Endothelial cell of umbilical vein (primary cell): Measurements from ENCODE around the gene FBXW11. TPM values are rescaled to one million over a fixed set of nuclear protein-coding genes. Genes with fewer than 3 reads are reported as not detected.

ENCODE experiments used
- BruUV-seq: library from RNA; stranded (reverse); fragments of 400-500 nt; replicated peaks from 2 replicates; lab custom pipeline; 2021; lab: Mats Ljungman, UMichigan
- CTCF ChIA-PET: fragments of 300-600, 350-600 bp; sonication (Branson Sonifier 250); formaldehyde crosslinking; loops from one replicate; lab custom pipeline; 2021; ENCODE audit warnings: antibody characterized with exemption, inconsistent platforms; lab: Charles Lee
- POLR2A ChIA-PET: fragments of 300-600, 350-600 bp; sonication (Branson Sonifier 250); formaldehyde crosslinking; loops from one replicate; lab custom pipeline; 2021; ENCODE audit warnings: antibody characterized with exemption, inconsistent platforms; lab: Charles Lee
- DNase-seq: peaks from one replicate; pipeline ENCODE4 v3.0.0-alpha.2; 2011; ENCODE audit warnings: low read depth, low spot score
- FAIRE-seq: peaks from 2 replicates; lab custom pipeline; 2011; peaks lifted over from hg19 to GRCh38; lab: Jason Lieb, UNC
- H2AFZ ChIP-seq: 2 replicates; pipeline ENCODE4 v1.6.0; 2012; ENCODE audit warnings: low read depth, low read length, control low read depth, inconsistent platforms
- H3K27ac ChIP-seq: 2 replicates; pipeline ENCODE4 v1.5.1; 2011; ENCODE audit warnings: low read depth, mild to moderate bottlenecking, control low read depth, low read length, moderate library complexity; ENCODE audit not compliant: insufficient read depth
- H3K27me3 ChIP-seq, 2 experiments: 2 replicates each; pipeline versions ENCODE4 v1.6.0 to v1.6.1; 2011; ENCODE audit warnings: low read length in 2 of 2, mixed read lengths in 1 of 2; ENCODE audit not compliant: control insufficient read depth in 2 of 2, insufficient read depth in 2 of 2
- H3K36me3 ChIP-seq, 2 experiments: 2 replicates in 1 of 2; 3 replicates in 1 of 2; pipeline ENCODE4 v1.5.1; 2011; ENCODE audit warnings: low read length in 2 of 2, mild to moderate bottlenecking in 1 of 2, moderate library complexity in 1 of 2; ENCODE audit not compliant: control insufficient read depth in 2 of 2, insufficient read depth in 2 of 2; ENCODE audit errors: extremely low read depth in 1 of 2
- H3K4me1 ChIP-seq: 3 replicates; pipeline ENCODE4 v1.5.1; 2011; ENCODE audit warnings: mild to moderate bottlenecking, low read length; ENCODE audit not compliant: control insufficient read depth, insufficient read depth; ENCODE audit errors: extremely low read depth
- H3K4me2 ChIP-seq: 2 replicates; pipeline ENCODE4 v1.6.1; 2011; ENCODE audit warnings: low read length, control low read depth, mixed read lengths; ENCODE audit not compliant: insufficient read depth
- H3K4me3 ChIP-seq, 3 experiments: fragments of 200-600 bp in 1 of 3; sonication (generic), shearing (Covaris generic) in 1 of 3; replicated peaks in 1 of 3; 2 replicates each; pipeline ENCODE4 v1.5.1; 2011 to 2016; ENCODE audit warnings: control low read depth in 3 of 3, low read length in 3 of 3, mild to moderate bottlenecking in 2 of 3, inconsistent platforms in 1 of 3, low read depth in 1 of 3, moderate library complexity in 1 of 3; ENCODE audit not compliant: insufficient read depth in 1 of 3
- H3K79me2 ChIP-seq: 2 replicates; pipeline ENCODE4 v1.6.0; 2012; ENCODE audit warnings: low read length, inconsistent platforms; ENCODE audit not compliant: control insufficient read depth, insufficient read depth
- H3K9ac ChIP-seq: replicated peaks from 2 replicates; pipeline ENCODE3; 2011; ENCODE audit warnings: low read length, control low read depth; ENCODE audit not compliant: insufficient read depth; ENCODE audit errors: extremely low read depth
- H3K9me1 ChIP-seq: replicated peaks from 3 replicates; pipeline ENCODE4 v1.6.0; 2011; ENCODE audit warnings: mild to moderate bottlenecking, low read length; ENCODE audit not compliant: control insufficient read depth, insufficient read depth; ENCODE audit errors: extremely low read depth
- H3K9me3 ChIP-seq: replicated peaks from 2 replicates; pipeline ENCODE4 v1.5.1; 2012; ENCODE audit warnings: low read length, inconsistent platforms; ENCODE audit not compliant: control insufficient read depth, insufficient read depth
- H4K20me1 ChIP-seq: replicated peaks from 2 replicates; pipeline ENCODE3; 2011; ENCODE audit warnings: mild to moderate bottlenecking, low read length; ENCODE audit not compliant: control insufficient read depth, insufficient read depth; ENCODE audit errors: extremely low read depth
- EZH2 ChIP-seq: IDR thresholded peaks from 2 replicates; pipeline ENCODE4 v1.6.1; 2012; ENCODE audit warnings: borderline replicate concordance, low read depth, mild to moderate bottlenecking, moderate library complexity, low read length, inconsistent platforms; ENCODE audit not compliant: severe bottlenecking
- FOS ChIP-seq: IDR thresholded peaks from 2 replicates; pipeline ENCODE4 v1.6.1; 2011; ENCODE audit warnings: mild to moderate bottlenecking, low read length, moderate library complexity, borderline replicate concordance; ENCODE audit not compliant: insufficient read depth
- GATA2 ChIP-seq: IDR thresholded peaks from 2 replicates; pipeline ENCODE4 v1.7.0; 2011; ENCODE audit warnings: low read depth, mild to moderate bottlenecking, moderate library complexity, mixed read lengths, low read length; ENCODE audit not compliant: insufficient read length, insufficient read depth
- JUN ChIP-seq: IDR thresholded peaks from 2 replicates; pipeline ENCODE4 v1.6.1; 2011; ENCODE audit warnings: borderline replicate concordance, low read depth; ENCODE audit not compliant: insufficient read length, insufficient read depth
- MYC ChIP-seq: IDR thresholded peaks from one replicate; pipeline ENCODE4 v1.6.1; 2011; ENCODE audit warnings: mild to moderate bottlenecking, low read depth, low read length
- POLR2A ChIP-seq: IDR thresholded peaks from 2 replicates; pipeline ENCODE4 v1.6.1; 2012; ENCODE audit warnings: low read depth, mild to moderate bottlenecking, control low read depth, low read length
- POLR2AphosphoS5 ChIP-seq: IDR thresholded peaks from 2 replicates; pipeline ENCODE4 v1.6.1; 2012; ENCODE audit warnings: low read depth, mild to moderate bottlenecking, control low read depth, low read length, moderate library complexity; ENCODE audit not compliant: insufficient read depth
- dilution Hi-C: fragments of 300-500 bp; cut with MboI; formaldehyde crosslinking; loops from one replicate; pipeline ENCODE4 v1.15.0; 2019; ENCODE audit warnings: low sequenced_read_pairs; ENCODE audit not compliant: extremely low pct_ligation_motif_present
- intact Hi-C: fragments of 100-400 bp; cut with micrococcal nuclease; formaldehyde crosslinking; loops from one replicate; pipeline ENCODE4 v1.10.0; 2022
- polyA plus RNA-seq, 4 experiments: library from polyadenylated mRNA; depleted of rRNA in 3 of 4; stranded (reverse) in 3 of 4; unstranded in 1 of 4; fragments of >200 nt; gene quantifications; 2 replicates each; pipeline versions ENCODE4 v1.2.1 to v1.2.3, GENCODE V29; 2011 to 2012; ENCODE audit warnings: missing spikeins in 1 of 4
- total RNA-seq: library from RNA; stranded (reverse); gene quantifications from 2 replicates; pipeline ENCODE4 v1.2.3, GENCODE V29; 2021
- TF ChIP-seq, protein P1 (sequence below), 2 donors: IDR thresholded peaks; 1 replicate in 1 of 2; 2 replicates in 1 of 2; pipeline ENCODE4 v1.5.1; 2011; ENCODE audit warnings: low read length in 2 of 2, mild to moderate bottlenecking in 2 of 2, moderate library complexity in 2 of 2, control low read depth in 1 of 2, inconsistent platforms in 1 of 2, low read depth in 1 of 2; ENCODE audit not compliant: insufficient read depth in 1 of 2; ENCODE audit errors: extremely low read depth in 1 of 2
- TF ChIP-seq, protein P2 (sequence below): IDR thresholded peaks from 2 replicates; pipeline ENCODE4 v1.6.1; 2011; ENCODE audit not compliant: insufficient read depth, insufficient read length

FBXW11 gene
- total and polyA plus RNA-seq, 2 donors (not counting 3 experiments of a cell fraction or from before 2014, with no cell fraction given): 30.7 to 44.7 TPM

DNA sequence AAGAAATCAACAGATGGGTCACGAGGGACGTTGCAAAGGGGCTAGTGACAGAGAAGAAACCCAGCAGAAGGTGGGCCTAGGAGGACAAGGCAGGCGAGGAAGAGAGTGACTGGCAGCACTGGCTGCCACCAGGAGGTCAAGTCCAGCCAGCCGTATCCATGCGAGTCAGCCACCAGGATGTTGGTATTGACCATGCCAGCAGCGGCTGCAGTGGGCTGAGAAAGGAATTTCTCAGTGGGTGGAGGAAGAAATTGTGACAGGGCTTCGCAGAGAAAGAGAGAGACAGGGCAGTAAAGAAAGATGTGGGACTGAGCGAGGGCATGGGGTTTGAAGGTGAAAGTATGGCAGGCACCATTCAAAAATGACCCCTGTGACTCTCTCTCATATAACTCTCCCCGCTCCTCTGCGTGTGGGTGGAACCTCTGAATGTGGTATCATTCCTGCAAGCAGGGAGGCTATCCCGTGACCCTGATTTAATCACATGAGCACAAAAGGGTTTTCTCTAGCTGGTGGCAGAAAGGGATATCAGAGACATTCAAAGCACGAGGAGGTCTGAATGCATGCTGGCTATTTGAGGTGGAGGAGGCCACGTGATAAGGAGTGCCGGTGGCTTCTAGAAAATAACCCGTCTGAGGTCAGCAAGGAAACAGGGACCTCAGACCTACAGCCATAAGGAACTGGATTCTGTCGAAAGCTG lies 45.4 kb upstream of the FBXW11 start:
- CTCF ChIA-PET: interaction anchor here (0.6 to 2.8 kb wide), 8 partner anchors 9 to 244 kb away, joined by 3 to 30 read pairs (median 4); partner anchors contain the start of genes FBXW11, STK10 and UBTD2
- no peak for TF ChIP-seq FOS
- no peak for TF ChIP-seq JUN
- no peak for TF ChIP-seq MYC
- TF ChIP-seq EZH2: no peak
- no peak for TF ChIP-seq GATA2
- TF ChIP-seq, protein P1, sequence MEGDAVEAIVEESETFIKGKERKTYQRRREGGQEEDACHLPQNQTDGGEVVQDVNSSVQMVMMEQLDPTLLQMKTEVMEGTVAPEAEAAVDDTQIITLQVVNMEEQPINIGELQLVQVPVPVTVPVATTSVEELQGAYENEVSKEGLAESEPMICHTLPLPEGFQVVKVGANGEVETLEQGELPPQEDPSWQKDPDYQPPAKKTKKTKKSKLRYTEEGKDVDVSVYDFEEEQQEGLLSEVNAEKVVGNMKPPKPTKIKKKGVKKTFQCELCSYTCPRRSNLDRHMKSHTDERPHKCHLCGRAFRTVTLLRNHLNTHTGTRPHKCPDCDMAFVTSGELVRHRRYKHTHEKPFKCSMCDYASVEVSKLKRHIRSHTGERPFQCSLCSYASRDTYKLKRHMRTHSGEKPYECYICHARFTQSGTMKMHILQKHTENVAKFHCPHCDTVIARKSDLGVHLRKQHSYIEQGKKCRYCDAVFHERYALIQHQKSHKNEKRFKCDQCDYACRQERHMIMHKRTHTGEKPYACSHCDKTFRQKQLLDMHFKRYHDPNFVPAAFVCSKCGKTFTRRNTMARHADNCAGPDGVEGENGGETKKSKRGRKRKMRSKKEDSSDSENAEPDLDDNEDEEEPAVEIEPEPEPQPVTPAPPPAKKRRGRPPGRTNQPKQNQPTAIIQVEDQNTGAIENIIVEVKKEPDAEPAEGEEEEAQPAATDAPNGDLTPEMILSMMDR (IDR thresholded peaks at IDR 0.05; ENCODE audit: extremely low read depth in 1 of 2, insufficient read depth in 1 of 2, low read depth in 1 of 2, low read length in 2 of 2): no peak
- TF ChIP-seq POLR2A: no peak
- TF ChIP-seq, protein P2, sequence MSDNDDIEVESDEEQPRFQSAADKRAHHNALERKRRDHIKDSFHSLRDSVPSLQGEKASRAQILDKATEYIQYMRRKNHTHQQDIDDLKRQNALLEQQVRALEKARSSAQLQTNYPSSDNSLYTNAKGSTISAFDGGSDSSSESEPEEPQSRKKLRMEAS: no peak
- TF ChIP-seq POLR2AphosphoS5: no peak
- Histone ChIP-seq H3K9me3 (no peaks in the 10 kb centered on the region), H3K9ac (no peak overlapping the region), H3K9me1 (no peaks in the 10 kb centered on the region), H3K36me3 (peaks cover 3 to 9% of the 10 kb centered on the region in 2 experiments), H3K27ac (no peak overlapping the region), H3K4me1 (peaks cover 19% of the 10 kb centered on the region), H3K4me2 (no peak overlapping the region), H4K20me1 (no peaks in the 10 kb centered on the region), H3K4me3 (no peak overlapping the region), H2AFZ (no peak overlapping the region), H3K79me2 (no peaks in the 10 kb centered on the region), H3K27me3 (no peaks in the 10 kb centered on the region)
- FAIRE-seq: no peak
- intact Hi-C loops (no loop called here), dilution Hi-C loops (no loop called here)
- no peak for DNase-seq
- POLR2A ChIA-PET: no interaction called here
- BruUV-seq: no TSS peak
